HS-27A (cell line): ENCODE measurements around the gene ST13.
"Not testable (repeated sequence)": the region's sequence is repeated elsewhere in the genome, so short reads cannot be mapped to it uniquely, and the experiment has no call there.

Experiments
- DNase-seq: peaks from one replicate; pipeline ENCODE4 v3.0.0-alpha.2; 2012; ENCODE audit warnings: low read depth, missing footprints

ST13 gene

DNA sequence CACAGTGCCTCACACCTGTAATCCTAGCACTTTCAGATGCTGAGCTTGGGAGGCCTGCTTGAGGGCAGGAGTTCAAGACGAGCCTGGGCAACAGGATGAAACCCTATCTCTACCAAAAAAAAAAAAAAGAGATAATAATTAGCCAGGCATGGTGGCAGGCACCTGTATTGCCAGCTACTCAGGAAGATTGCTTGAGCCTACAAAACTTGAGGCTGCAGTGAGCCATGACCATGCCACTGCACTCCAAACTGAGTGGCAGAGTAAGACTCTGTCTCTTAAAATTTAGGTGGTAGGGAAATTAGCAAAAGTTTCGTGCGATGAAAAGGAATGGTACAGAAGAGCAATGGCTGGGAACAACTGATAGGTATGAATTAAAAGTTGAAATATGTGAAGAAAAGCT lies 18.0 kb downstream of the ST13 start:
- DNase-seq: no peak

DNA sequence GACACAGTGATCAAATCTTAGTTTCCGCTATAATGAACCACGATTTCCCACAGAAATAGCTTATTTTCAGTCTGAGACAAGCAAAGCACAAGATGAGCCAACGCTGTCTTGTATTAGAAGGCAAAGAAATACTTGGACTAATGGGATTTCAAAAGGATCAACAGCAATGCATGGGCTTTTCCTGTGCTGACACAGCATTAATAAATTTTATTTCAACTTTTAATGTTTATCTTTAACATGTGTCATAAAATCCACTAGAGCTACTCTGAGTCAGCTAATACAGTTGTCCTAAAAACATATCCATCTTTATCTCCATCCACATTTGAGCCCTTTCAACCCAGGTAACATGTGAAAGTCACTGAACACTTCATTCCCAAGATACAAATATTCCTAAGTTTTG lies 21.8 kb downstream of the ST13 start:
- DNase-seq: no peak

DNA sequence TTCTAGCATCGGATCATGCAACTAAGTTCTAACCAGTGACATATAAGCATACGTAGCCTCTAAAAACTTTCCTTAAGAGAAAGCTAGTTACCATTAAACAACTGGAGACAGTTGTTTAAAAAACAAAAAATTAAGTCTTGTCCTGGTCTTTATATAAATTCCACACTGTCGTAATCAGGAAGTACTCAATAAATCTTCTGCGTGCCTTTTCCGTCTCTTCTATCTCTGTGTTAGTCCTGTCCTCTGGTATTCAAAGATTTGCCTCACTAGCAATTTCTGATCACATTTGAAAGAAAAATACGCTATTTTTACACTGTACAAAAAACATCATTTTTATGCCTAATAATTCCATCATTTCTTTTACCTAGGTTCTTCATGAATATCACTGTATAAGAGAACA lies 27.3 kb downstream of the ST13 start:
- DNase-seq: no peak

DNA sequence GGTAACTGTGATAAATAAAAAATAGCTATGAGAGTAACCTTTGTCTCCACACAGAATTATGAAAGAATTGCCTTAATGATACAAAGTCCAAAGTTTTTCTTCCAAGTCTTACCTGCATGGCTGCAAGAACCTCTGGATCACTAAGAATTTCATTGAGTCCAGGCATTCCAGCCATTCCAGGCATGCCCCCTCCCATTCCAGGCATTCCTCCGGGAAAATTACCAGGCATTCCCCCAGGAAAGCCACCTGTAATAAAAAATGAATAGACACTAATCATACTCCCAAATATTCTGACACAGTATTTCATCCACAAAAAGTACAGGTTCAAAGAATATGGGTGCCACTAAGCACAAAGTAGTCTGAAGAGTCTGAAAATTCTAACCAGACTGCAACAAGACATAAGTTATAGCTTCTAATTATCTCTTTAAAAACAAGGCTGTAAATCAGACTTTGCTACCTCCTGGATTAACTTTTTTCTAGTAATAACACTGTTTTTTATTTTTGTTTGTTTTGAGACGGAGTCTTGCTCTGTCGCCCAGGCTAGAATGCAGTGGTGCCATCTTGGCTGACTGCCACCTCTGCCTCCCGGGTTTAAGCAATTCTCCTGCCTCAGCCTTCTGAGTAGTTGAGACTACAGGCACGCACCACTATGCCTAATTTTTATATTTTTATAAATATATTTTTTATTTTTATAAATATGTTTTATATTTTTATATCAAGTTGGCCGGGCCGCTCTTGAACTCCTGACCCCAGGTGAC lies 29.3 kb downstream of the ST13 start:
- no peak for DNase-seq

DNA sequence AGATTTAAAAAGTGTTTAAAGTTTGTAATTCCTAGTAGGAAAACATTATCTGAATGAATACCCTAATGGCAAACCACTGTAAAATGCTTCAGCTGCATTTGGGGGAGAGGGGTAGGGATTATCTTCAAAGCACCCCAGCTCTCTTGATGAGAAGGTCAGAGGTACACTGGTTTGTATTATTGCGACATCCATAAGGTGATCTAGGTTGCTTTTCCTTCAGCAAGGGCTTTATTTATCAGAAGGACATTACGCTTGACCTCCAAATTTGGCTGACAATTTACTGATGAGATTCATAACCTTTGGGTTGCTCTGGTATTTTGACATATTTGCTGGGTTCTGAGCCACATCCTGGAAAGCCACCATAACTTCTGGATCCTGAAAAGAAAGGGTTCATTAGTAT lies 30.1 kb downstream of the ST13 start:
- DNase-seq: not testable (repeated sequence)

DNA sequence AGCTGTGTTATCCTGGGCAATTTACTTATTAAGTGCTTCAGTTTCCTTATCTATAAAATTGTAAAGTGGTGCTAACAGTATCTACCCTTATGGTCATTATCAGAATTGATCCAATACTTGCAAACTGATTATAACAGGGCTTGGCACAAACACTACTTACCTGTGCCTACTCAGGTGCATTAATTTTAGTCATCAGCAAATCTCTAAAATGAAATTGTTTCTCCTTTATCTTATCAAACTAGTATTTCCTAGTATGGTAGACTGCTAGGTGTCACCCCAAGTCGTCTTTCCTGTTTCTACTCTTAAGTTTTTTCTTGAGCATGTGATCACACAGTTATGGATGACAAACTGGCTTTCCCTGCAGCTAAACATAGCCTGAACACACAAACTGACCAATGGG lies 33.0 kb downstream of the ST13 start:
- DNase-seq: no peak

DNA sequence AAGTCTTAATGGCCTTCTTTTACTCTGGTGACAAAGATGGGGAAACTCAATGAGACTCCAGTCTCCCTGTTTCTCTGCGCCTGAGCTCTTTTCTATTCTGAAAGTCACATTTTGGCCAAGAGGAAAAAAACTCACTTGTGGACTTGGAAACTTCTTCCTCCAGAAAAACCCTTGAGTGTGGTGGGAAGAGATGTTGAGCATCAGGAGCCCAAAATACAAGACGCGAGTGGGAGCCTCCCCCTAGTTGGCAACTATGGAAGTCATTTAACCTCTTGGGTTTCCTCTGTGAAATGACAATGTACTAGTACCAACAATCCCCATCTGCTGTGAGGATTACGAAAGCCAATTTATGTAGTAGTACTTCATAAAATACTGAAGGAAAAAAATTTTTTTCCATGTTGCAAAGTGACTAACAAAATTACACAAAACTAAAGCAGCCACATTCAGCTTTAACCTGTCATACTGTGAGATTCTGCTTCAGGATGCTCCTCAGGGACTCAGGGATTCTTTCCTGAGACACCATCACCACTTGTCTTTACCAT lies 36.8 kb downstream of the ST13 start:
- no peak for DNase-seq

DNA sequence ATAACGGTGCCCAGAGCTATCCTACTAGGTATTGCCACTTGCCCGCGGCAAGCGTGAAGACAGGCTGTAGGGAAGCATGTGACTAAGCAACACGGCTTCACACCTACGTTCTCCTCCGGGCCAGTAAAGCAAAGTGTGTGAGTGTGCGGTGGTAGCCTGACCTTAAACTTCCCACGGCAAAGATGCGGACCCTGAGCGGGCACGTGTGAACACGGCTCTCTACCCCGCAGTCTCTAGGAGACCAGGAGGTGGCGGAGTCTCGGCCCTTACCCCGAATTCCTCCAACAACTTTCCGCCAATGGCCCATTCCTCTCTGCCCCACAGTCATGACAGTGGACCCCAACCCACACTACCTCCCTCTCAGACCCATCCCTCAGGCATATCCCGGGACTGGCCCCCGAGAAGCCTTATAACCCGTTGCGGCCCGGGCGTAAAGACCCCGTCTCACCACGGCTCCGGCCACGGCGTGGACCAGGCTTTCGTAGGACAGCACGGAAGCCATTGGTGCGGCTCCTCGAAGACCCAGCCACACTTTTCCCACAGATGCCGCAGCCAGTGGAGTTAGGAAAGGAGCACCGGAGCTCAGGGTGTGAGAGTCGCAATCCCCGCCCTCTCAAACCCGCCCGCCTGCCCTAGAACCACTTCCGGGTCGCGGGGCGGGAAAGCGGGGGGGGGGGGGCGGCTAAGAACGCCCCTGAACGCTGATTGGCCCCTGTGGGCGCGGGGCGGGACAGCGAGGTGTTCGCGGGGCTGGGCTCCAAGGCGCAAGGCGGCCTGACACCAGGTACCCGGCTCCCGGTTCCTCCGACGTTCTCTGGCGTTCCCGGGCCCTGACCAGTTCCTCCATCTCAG lies 37.5 kb downstream of the ST13 start, which contains the start of gene SLC25A17:
TSS of gene SLC25A17 (minus strand) at position 600 of the 852 bp plus-strand sequence. CDS start at position 502, 98 bp downstream.
- DNase-seq: peak; percentile 40

DNA sequence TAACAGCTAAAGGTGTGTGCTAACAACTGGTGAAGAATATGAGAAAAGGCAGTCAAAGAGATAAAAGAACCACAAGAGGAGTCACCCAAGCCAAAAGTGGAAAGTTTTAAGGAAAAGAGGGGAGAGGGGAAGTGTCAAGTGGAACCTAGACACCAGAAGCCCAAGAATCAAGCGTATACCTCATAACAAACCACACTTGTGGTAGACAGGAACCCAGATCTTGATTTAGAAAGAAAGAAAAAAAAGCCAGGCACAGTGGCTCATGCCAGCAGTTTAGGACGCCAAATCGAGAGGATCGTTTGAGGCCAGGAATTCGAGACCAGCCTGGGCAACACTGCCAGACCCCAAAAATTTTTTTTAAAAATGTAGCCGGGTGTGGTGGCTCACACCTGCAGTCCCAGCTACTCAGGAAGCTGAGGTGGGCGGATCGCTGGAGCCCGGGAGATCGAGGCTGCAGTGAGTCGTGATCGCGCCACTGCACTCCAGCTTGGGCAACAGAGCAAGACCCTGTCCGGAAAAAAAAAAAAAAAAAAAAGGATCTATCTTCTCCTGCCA lies 38.2 kb downstream of the ST13 start:
- no peak for DNase-seq

DNA sequence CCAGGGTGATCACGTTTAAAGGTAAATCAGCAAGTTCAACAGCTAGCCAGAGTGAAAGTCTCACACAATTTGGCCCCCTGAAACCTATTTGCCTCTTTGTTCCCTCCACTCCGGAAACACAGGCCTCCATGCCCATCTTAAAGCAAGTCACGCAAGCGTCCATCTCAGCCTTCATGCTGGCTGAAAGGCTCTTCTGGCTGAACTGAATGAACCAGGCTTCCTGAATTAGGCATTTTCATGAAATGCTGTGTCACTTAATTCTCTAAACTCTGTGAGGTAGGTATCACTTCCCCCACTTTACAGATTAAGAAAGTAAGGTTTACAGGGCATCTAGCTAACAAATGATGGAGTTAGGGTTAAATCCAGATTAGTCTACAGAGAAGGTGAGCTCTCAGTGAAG lies 38.7 kb downstream of the ST13 start:
- DNase-seq: no peak

DNA sequence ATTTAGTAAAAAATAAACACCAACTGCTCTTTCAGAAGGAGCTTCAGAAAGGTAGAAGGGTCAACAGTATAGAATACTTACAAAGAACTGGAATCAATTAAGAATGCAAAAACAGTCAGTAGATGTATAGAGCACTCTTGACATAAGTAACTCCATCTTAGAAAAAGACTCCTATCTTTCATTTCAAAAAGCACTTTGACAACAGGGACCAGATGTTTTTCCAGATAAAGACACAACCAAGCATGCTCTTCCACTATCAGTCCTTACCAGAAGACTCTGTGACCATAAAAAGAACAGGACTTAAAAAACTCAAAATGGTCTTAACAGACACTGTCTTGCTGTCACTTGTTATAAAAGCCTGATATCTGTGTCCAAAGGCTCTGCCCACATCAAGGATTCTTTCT lies 42.5 kb downstream of the ST13 start:
- no peak for DNase-seq

DNA sequence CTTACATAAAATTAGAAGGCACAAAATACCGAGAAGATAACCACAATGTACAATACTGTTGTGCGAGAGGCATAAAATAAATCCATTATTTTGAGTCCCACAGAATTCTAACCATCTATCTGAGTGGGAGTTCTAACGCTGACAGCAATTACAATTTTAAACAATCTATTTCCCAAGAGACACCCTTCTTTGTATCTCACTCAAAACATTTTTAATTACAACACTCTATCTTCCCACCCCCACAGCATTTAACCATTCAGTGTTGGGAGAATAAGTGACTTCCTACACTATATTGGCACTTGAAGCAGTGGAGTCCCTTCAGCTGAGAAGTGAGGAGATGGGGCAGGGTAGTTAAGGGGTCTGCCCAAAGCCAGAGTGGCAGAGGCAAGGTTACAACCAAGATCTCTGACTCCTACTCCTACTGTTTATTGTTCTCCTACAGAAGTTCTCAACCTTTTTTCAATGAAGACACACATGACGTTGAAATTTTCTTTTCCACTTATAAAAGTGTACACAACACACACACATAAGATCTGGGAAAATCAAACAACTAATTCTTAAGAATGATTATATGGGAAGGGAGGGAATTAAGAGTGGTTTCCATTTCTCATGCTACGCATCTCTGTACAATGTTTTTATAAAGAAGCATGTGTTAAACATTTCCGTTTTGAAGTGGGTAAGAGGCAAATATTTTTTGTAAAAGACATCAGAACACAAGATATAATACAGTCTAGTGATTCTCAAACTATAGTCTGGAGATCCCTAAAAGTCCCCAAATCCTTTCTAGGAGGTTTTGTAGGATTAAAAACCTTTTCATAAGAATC lies 48.2 kb downstream of the ST13 start:
- DNase-seq: no peak

DNA sequence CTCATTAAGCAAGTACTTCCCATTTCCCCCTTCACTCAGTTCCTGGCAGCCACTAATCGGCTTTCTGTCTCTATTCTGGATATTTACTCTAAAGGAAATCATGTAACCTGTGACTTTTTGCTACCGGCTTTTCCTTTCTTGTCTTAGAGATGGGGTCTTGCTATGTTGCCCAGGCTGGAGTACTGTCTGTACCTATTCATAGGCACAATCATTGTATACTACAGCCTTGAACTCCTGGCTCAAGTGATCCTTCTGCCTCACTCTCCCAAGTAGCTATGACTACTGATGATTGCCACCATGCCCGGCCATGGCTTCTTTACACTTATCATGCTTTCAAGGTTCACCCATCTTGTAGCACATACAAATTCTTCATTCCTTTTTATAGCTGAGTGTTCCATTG lies 49.7 kb downstream of the ST13 start:
- no peak for DNase-seq

DNA sequence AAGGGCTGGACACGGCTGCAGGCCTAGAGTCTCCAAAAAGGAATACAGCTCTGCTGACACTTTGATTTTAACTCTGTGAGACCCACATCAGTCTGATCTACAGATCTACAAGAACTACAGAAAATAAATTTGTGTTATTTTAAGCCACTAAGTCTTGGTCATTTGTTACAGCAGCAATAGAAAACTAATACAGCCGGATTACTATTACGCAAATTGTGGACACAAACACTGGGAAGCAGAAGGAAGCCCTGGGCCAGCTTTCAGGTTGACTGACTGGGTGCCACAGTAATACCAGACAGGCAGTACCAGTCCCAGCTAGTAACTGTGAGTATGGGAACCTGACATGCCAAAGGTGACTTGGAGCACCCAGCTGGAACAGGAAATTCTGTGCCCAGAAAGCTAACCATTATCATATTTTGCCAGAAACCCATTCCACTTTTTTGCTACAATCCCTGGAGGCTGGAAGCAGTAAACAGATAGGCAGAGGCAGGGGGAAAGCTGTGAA lies 50.7 kb downstream of the ST13 start:
- no peak for DNase-seq

DNA sequence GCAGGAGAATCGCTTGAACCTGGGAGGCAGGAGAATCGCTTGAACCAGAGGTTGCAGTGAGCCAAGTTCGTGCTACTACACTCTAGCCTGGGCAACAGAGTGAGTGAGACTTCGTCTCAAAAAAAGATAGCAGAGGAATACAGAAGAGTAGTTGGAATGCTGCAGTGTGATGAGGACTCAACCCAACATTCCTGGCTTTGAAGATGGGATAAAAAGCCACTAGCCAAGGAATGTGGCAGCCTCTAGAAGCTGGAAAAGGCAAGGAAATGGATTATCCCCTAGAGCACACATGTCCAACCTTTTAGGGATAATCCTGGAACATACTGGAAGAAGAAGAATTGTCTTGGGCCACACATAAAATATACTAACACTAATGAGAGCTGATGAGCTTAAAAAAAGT lies 51.2 kb downstream of the ST13 start:
- DNase-seq: no peak

DNA sequence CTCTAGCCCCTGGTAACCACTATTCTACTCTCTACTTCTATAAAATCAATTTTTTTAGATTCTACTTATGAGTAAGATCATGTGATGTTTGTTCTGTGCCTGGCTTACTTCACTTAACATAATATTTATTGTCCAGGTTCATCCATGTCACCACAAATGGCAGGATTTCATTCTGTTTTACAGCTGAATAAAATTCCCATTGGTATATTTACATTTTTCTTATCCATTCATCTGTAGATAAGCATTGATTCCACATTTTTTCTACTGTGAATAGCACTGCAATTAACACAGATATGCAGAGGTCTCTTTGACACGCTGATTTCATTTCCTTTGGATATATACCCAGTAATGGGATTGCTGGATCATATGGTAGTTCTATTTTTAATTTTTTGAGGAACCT lies 53.1 kb downstream of the ST13 start:
- no peak for DNase-seq

DNA sequence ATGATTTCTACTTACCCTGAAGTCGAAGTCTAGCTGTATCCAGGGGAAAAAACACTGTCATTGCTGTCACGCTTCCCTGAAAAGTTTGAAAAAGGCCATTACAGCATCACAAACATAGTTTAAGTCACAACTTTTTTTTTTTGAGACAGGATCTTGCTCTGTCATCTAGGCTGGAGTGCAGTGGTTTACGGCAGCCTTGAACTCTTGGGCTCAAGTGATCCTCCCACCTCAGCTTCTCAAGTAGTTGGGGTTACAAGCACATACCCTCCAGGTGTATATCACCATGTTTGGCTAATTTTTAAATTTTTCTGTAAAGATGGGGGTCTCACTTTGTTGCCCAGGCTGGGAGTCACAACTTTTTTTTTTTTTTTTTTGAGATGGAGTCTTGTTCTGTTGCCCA lies 57.4 kb downstream of the ST13 start:
- DNase-seq: no peak

DNA sequence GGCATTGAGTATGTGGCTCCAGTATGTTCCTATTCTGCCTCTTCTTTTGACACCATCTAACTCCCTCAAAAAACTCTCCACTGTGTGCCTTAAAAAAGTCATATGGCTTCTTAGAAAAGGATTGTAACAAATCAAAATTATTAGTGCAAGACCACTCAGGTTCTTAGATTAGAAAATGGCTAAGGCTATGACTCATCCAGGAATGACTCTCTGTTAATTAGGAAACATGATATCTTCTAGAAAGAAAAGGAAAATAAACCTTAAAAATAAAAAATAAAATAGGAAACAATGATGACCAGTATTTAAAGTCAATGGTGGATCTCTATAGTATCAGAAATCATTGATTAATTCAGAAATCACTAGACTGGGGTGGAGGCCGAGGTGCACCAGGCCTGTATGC lies 59.0 kb downstream of the ST13 start:
- no peak for DNase-seq

DNA sequence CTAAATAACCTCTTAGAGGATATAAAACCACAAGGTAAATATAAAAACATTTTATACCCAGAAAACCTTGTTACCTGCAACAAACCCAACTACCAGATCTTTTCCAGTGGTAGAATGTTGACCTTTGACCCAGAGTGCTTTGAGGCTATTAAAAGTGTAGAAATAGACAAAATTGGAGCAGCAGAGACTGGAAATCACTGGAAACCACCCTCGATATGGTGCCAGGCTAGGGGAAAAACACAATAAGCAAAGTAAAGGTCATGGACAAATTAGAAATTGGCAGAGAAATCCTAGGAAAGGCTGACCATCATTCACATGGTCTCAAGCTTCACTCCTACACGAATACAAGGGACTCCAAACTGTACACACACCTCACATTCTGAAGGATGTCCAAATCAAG lies 64.0 kb downstream of the ST13 start:
- DNase-seq: no peak

DNA sequence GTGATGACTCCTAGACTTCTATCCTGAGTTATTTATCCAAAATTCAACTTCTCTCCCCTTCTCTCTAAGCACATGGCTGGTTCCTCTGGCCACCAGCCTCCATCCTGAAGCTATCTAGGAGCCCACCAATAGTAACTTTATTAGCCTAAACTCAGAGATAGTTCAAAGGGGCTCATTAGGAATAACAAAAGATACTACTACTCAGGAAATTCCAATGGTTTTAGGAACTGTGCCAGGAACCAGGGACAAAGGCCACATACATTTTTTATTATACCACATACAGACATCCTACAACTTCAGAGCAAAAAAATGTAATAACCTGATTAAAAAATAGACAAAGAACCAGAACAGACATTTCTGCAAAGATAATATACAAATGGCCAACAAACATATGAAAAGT lies 65.2 kb downstream of the ST13 start:
- no peak for DNase-seq

DNA sequence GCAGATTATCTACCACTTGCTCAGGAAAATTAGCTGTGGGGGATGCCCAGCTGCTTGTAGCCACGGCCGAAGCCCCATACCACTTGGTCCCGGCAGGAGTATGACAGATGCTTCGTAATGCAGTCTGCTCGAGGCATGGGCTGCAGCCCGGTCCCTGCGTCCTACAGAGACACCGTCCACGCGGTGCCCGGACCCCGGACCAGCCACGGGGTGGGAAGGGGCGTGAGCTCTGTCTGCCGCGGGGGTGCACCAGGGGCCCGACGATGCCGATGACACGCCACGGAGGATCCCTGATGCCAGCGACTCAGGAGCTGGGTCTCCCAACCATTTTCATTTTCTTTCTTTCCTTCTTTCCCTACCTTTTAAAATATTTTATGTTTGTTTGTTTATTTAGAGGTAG lies 67.3 kb downstream of the ST13 start:
- no peak for DNase-seq

DNA sequence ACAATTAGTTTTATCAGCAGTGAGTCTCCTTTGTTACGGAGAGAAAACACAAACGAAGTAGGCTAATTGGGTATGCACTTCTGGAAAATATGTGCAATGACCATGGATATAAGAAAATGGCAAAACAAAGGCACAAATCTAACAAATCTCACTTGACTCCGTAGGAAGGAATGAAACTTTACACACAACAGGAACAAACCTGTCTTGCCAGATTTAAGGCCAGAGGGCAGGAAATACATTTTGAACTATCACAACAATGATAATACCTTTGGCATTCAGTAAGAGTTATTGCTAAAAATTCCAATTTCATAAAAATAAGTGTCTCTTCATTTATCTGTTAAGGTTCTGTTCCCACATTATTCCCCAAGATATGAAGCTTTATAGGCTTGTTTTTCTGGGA lies 73.9 kb downstream of the ST13 start:
- no peak for DNase-seq
